ENCODE measurements around the gene TUBB1. TPM values are rescaled to one million over a fixed set of nuclear protein-coding genes. Genes with fewer than 3 reads are reported as not detected.

Gene TUBB1
- total RNA-seq, result under 1 TPM in 5 of 6 donors, not detected in 1; 0.04 to 0.21 (median 0.09) TPM
- 1 to 10 TPM in 1 of 2 donors, under 1 TPM in 1; 0.15 to 1.2 TPM for polyA plus RNA-seq

DNA sequence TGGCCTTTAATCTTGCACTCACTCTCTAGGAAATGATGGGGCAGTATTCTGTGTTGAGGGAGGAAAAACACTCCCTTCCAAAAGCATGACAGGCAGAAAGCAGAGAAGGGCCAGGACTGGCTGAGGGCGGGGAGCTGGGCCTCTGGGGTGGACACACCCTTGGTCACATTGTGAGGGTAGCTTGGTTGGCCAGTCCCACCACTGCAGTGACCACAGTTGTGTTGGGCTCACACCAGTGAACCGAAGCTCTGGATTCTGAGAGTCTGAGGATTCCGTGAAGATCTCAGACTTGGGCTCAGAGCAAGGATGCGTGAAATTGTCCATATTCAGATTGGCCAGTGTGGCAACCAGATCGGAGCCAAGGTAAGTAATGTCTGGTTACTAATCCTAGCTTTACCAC, at the start of gene TUBB1:
TUBB1 (plus strand) TSS at position 213 of the 400 bp plus-strand sequence; CDS start at position 307, 94 bp downstream.
- TF ChIP-seq CTCF (IDR thresholded peaks at IDR 0.05), result no peak
- intact Hi-C loops (cut with DNase I), result no loop called here
- no peak for DNase-seq
- Histone ChIP-seq H3K4me1 (no peaks in the 10 kb centered on the region), H3K9me3 (no peaks in the 10 kb centered on the region), H3K36me3 (no peaks in the 10 kb centered on the region), H3K27me3 (no peaks in the 10 kb centered on the region), H3K27ac (no peak within 1 kb of the TSS), H3K4me3 (no peak within 1 kb of the TSS)
- WGBS, 2 donors, result 96% methylated on average over 5 of the region's 5 CpGs
- FAIRE-seq, result no peak
- ATAC-seq, result no peak

- H3K27ac ChIP-seq, result no peak overlapping the region
- ATAC-seq (no peak), DNase-seq (no peak), FAIRE-seq (no peak)
- TF ChIP-seq CTCF (IDR thresholded peaks at IDR 0.05), result no peak
- 69 to 70% methylated on average over 2 of the region's 2 CpGs for WGBS, 2 donors
- H3K27me3 ChIP-seq, result no peaks in the 10 kb centered on the region
- H3K36me3 ChIP-seq, result no peaks in the 10 kb centered on the region
- no peak overlapping the region for H3K4me3 ChIP-seq
- H3K4me1 ChIP-seq, result no peaks in the 10 kb centered on the region
- intact Hi-C loops (cut with DNase I), result no loop called here
- no peaks in the 10 kb centered on the region for H3K9me3 ChIP-seq
Observed at GRCh38 chr20:58969439-58969838, 49.8 kb upstream of the TUBB1 start.

- ATAC-seq (no peak), FAIRE-seq (no peak), DNase-seq (no peak)
- intact Hi-C loops (cut with DNase I), result loop anchor here in 1 of 3 donors (10.0 kb wide), 1 partner anchor 75 kb away; no protein-coding TSS in a partner anchor
- Histone ChIP-seq H3K4me1 (no peaks in the 10 kb centered on the region), H3K4me3 (no peak overlapping the region), H3K27ac (no peak overlapping the region), H3K9me3 (no peaks in the 10 kb centered on the region), H3K36me3 (no peaks in the 10 kb centered on the region), H3K27me3 (no peaks in the 10 kb centered on the region)
- WGBS, 2 donors, result 78 to 92% methylated on average over 1 of the region's 1 CpG
- no peak for TF ChIP-seq CTCF (IDR thresholded peaks at IDR 0.05)
Observed at GRCh38 chr20:58970146-58970545, 49.1 kb upstream of the TUBB1 start.

GRCh38 chr20:58971429-58971828, 47.8 kb upstream of the TUBB1 start:
- 77 to 79% methylated on average over 6 of the region's 6 CpGs for WGBS, 2 donors
- no peaks in the 10 kb centered on the region for H3K27me3 ChIP-seq
- no peak overlapping the region for H3K4me3 ChIP-seq
- H3K36me3 ChIP-seq, result no peaks in the 10 kb centered on the region
- no peak for ATAC-seq
- FAIRE-seq, result no peak
- H3K27ac ChIP-seq, result no peak overlapping the region
- H3K4me1 ChIP-seq, result no peaks in the 10 kb centered on the region
- intact Hi-C loops (cut with DNase I), result loop anchor here in 1 of 3 donors (10.0 kb wide), 1 partner anchor 77 kb away; no protein-coding TSS in a partner anchor
- TF ChIP-seq CTCF (IDR thresholded peaks at IDR 0.05), result no peak
- DNase-seq, result no peak
- no peaks in the 10 kb centered on the region for H3K9me3 ChIP-seq

DNA sequence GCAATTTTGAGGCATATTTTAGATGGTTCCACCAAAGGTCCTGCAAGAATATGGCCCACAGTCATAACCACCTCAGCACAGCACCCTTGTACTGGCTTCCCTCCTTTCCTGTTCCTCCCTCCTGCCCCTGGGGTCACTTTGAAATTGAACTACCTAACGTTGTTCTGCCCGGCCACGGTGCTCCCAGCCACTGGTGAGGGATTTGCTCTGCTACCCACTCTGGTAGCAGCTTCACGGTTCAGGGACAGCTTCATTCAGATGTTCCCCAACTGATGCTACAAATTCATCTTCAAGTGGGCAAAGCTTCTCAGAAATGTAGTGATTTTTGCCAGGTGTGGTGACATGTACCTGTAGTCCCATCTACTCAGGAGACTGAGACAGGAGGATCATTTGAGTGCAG, 46.0 kb upstream of the TUBB1 start:
- intact Hi-C loops (cut with DNase I), result loop anchor here in 1 of 3 donors (10.0 kb wide), 1 partner anchor 78 kb away; no protein-coding TSS in a partner anchor
- Histone ChIP-seq H3K4me3 (no peak overlapping the region), H3K27me3 (no peaks in the 10 kb centered on the region), H3K4me1 (no peaks in the 10 kb centered on the region), H3K36me3 (no peaks in the 10 kb centered on the region), H3K9me3 (no peaks in the 10 kb centered on the region), H3K27ac (no peak overlapping the region)
- no peak for ATAC-seq
- no peak for TF ChIP-seq CTCF (IDR thresholded peaks at IDR 0.05)
- FAIRE-seq, result no peak
- WGBS, 2 donors, result 75 to 88% methylated on average over 4 of the region's 4 CpGs
- DNase-seq, result no peak
